HG02981 (cell line): Measurements from ENCODE around the gene SRSF7.
"Not testable (repeated sequence)": the region's sequence is repeated elsewhere in the genome, so short reads cannot be mapped to it uniquely, and the experiment has no call there.

ENCODE experiments used
- ATAC-seq: cut with Tn5 transposase; IDR thresholded peaks from one replicate; pipeline ENCODE4 v1.9.1; 2021; ENCODE audit warnings: mild to moderate bottlenecking, moderate library complexity; ENCODE audit not compliant: unreplicated experiment

The SRSF7 gene

GRCh38 chr2:38750891-38751595, at the start of gene SRSF7:
TSS of gene SRSF7 (minus strand) at chr2:38751361. CDS start at chr2:38751256, 105 bp downstream.
- ATAC-seq, result peak; percentile 74

DNA sequence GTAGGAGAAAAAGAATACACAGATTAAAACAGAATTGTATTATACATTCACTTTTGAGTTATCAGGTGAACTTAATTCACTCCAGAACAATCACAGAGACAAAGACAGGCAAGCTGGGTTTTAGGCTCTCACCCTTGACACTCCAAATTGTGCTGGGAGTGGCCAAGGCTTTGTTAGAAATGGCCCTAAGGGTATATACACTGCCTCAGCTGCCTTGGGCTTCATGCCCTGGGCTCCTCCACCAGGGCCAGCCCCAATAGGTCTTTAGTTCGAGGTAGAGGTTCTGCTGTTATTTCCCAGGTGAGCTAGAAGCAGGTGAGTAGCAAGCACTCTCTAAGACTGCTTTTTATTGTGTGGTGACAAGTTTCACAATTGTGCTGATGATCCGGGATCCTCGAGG, 46.8 kb upstream of the SRSF7 start:
- ATAC-seq, result no peak

GRCh38 chr2:38797250-38797676, 46.1 kb upstream of the SRSF7 start:
- no peak for ATAC-seq

GRCh38 chr2:38795016-38795415, 43.9 kb upstream of the SRSF7 start:
- ATAC-seq, result not testable (repeated sequence)

- no peak for ATAC-seq
Measured at GRCh38 chr2:38794235-38794946, 43.2 kb upstream of the SRSF7 start.

DNA sequence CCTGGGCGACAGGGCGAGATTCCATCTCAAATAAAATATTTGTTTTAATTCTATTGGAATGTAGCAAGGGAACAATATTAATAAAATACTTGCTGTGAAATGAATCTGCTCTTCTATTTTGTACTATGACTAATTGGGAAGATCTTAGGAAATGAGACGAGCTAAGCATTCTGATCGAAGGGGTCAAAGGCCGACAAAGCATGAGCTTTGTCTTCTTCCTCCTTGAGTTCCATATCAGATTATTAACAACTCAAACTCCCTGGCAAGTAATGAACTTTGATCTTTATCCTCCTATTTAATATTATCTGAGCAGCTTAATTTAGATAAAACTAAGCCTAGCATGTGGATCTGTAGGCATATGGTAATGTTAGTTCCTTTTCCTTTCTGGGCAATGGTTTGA, 42.4 kb upstream of the SRSF7 start:
- ATAC-seq, result no peak

DNA sequence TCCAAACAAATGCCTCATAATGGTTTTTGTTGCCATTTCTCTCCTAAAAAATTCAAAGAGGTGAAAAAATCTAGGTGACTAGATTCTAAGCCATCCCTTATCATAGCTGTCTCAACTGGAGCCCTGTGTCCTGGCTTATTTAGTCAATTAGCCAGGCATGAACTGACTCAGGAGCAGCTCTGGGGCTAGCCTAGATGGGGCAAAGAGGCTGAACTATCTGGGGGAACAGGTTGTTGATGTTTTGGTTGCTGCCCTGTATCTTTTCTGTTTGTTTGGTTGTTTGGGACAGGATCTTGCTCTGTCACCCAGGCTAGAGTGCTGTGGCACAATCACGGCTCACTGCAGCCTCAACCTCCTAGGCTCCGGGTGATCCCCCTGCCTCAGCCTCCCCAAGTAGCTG, 41.6 kb upstream of the SRSF7 start:
- no peak for ATAC-seq

DNA sequence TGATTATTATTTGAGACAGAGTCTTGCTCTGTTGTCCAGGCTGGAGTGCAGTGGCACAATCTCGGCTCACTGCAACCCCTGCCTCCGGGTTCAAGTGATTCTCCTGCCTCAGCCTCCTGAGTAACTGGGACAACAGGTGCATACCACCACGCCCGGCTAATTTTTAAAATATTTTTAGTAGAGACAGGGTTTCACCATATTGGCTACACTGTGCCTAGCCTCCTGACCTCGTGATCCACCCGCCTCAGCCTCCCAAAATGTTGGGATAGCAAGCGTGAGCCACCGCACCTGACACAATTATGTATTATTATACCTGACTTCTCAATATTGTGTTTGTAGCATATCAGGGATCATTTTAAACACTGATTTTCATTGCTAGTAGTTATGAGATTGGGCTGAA, 41.2 kb upstream of the SRSF7 start:
- ATAC-seq, result not testable (repeated sequence)

- ATAC-seq, result no peak
Measured at GRCh38 chr2:38791744-38792143, 40.6 kb upstream of the SRSF7 start.

DNA sequence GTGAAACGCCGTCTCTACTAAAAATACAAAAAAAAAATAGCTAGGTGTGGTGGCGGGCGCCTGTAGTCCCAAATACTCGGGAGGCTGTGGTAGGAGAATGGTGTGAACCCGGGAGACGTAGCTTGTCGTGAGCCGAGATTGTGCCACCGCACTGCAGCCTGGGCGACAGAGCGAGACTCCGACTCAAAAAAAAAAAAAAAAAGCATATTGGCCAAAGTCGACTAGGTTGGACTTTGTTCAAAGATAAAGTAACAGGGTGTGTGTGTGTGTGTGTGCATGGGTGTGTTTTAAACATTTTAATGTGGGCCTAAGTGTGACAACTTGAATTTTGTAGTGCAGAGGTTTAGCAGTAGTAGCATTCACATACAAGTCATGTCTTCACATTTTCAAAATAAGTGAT, 38.5 kb upstream of the SRSF7 start:
- ATAC-seq, result no peak

GRCh38 chr2:38788306-38788705, 37.1 kb upstream of the SRSF7 start:
- ATAC-seq, result no peak

DNA sequence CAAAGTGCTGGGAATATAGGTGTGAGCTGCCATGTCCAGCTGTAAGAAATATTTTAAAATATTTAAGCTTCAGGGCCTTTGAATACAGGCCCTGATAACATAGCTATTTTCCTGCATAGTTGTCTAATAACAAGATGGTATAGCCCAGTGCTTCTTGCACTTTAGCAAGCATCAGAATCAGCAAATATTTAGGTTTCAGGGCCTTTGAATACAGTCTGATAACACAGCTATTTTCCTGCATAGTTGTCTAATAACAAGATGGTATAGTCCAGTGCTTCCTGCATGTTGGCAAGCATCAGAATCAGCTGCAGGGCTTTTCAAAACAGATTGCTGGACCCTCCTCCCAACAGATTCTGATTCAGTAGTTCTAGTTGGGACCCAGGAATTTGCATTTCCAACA, 32.4 kb upstream of the SRSF7 start:
- no peak for ATAC-seq

GRCh38 chr2:38778687-38779082, 27.5 kb upstream of the SRSF7 start:
- ATAC-seq, result peak; percentile 1

DNA sequence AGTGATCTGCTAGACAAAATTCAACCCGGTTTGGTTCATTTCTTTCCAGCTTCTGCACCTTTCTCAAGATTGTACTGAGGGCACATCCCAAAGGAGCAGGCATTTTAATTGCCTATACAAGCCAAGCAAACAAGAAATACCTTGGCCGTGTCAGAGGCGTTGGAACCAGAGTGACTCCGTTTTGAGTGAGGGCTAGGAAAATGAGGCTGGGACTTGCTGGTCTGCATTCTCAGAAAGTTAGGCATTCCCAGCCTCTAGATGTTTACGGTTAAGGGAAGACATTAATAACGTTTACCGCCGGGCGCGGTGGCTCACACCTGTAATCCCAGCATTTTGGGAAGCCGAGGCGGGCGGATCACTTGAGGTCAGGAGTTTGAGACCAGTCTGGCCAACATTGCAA, 25.4 kb upstream of the SRSF7 start:
- no peak for ATAC-seq

GRCh38 chr2:38775921-38776225, 24.7 kb upstream of the SRSF7 start:
- ATAC-seq, result no peak

DNA sequence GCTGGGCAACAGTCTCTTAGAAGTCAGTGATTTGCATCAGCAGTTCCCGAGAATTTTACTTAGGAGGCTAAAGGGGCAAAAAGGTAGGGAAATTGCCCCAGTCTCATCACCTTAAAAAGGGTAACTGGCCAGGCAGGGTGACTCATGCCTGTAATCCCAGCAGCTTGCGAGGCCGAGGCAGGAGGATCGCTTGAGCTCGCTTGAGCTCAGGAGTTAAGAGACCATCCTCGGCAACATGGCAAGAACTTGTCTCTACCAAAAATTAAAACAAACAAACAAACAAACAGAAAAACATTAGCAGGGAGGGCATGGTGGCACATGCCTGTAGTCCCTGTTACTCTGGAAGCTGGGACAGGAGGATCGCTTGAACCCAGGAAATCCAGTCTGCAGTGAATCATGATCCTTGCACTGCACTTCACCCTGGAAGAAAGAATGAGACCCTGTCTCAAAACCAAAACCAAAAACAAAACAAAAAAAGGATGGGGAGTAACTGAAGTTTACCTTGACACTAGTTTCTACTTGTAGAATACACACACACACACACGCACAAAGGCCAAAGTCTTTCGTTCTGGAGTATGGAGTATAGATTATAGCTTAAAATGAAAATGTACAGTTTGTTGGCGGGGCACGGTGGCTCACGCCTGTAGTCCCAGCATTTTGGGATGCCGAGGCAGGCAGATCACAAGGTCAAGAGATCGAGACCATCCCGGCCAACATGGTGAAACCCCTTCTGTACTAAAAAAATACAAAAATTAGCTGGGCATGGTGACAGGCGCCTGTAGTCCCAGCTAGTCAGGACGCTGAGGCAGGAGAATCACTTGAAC, 24.1 kb upstream of the SRSF7 start:
- no peak for ATAC-seq

- ATAC-seq, result no peak
Measured at GRCh38 chr2:38771632-38772031, 20.5 kb upstream of the SRSF7 start.

GRCh38 chr2:38765551-38765950, 14.4 kb upstream of the SRSF7 start:
- ATAC-seq, result no peak

- no peak for ATAC-seq
Measured at GRCh38 chr2:38765149-38765548, 14.0 kb upstream of the SRSF7 start.

GRCh38 chr2:38763728-38764127, 12.6 kb upstream of the SRSF7 start:
- ATAC-seq, result no peak

DNA sequence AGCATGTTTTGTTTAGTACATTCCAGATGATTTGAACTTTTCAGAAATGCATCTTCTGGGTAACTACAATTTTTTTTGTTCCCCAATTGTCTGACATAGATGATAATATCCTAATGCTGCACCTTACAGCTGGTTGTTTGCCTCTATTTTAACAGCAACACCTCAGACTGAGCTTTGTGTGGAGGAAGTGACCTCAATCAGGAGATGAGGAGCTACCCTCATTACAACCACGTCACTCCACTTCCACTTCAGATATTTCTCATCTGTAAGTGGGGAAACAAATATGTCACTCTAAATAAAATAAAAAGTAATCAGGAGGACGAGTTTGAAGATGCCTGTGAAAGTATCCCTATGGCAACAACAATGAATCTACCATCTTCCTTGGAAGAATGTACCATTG, 12.1 kb upstream of the SRSF7 start:
- no peak for ATAC-seq

DNA sequence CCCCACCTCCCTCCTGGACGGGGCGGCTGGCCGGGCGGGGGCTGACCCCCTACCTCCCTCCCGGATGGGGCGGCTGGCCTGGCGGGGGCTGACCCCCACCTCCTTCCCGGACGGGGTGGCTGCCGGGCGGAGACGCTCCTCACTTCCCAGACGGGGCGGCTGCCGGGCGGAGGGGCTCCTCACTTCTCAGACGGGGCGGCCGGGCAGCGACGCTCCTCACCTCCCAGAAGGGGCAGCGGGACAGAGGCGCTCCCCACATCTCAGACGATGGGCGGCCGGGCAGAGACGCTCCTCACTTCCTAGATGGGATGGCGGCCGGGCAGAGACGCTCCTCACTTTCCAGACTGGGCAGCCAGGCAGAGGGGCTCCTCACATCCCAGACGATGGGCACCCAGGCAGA, 4.7 kb upstream of the SRSF7 start:
- not testable (repeated sequence) for ATAC-seq
